HG03196 (cell line): Measurements from ENCODE around the gene EVA1C.
"Not testable (repeated sequence)": the region's sequence is repeated elsewhere in the genome, so short reads cannot be mapped to it uniquely, and the experiment has no call there.

Experiments used
- ATAC-seq: cut with Tn5 transposase; IDR thresholded peaks from one replicate; pipeline ENCODE4 v1.9.1; 2021; ENCODE audit not compliant: unreplicated experiment

The EVA1C gene

GRCh38 chr21:32494934-32495709, 82.6 kb downstream of the EVA1C start:
- no peak for ATAC-seq

- ATAC-seq: no peak
Measured at GRCh38 chr21:32496568-32496967, 84.1 kb downstream of the EVA1C start.

GRCh38 chr21:32499249-32500055, 86.9 kb downstream of the EVA1C start:
- no peak for ATAC-seq

- not testable (repeated sequence) for ATAC-seq
Measured at GRCh38 chr21:32503641-32504040, 91.1 kb downstream of the EVA1C start.

GRCh38 chr21:32505767-32506166, 93.3 kb downstream of the EVA1C start:
- not testable (repeated sequence) for ATAC-seq

- not testable (repeated sequence) for ATAC-seq
Measured at GRCh38 chr21:32506411-32506965, 94.0 kb downstream of the EVA1C start.

GRCh38 chr21:32507342-32507919, 94.9 kb downstream of the EVA1C start:
- no peak for ATAC-seq

- not testable (repeated sequence) for ATAC-seq
Measured at GRCh38 chr21:32508036-32508435, 95.5 kb downstream of the EVA1C start.

GRCh38 chr21:32508558-32508957, 96.1 kb downstream of the EVA1C start:
- no peak for ATAC-seq

- not testable (repeated sequence) for ATAC-seq
Measured at GRCh38 chr21:32508975-32509374, 96.5 kb downstream of the EVA1C start.

GRCh38 chr21:32514275-32515055, 102.0 kb downstream of the EVA1C start:
- no peak for ATAC-seq

- no peak for ATAC-seq
Measured at GRCh38 chr21:32515874-32516273, 103.4 kb downstream of the EVA1C start.

GRCh38 chr21:32516756-32517649, 104.5 kb downstream of the EVA1C start:
- no peak for ATAC-seq

GRCh38 chr21:32519945-32520874, 107.7 kb downstream of the EVA1C start:
- no peak for ATAC-seq

- no peak for ATAC-seq
Measured at GRCh38 chr21:32520875-32521735, 108.6 kb downstream of the EVA1C start.

- no peak for ATAC-seq
Measured at GRCh38 chr21:32521736-32522355, 109.3 kb downstream of the EVA1C start.

- ATAC-seq: no peak
Measured at GRCh38 chr21:32523463-32523862, 111.0 kb downstream of the EVA1C start.
